Esophagus muscularis mucosa (tissue), 4 donors: ENCODE measurements around the gene MITF. TPM values are rescaled to one million over a fixed set of nuclear protein-coding genes. Genes with fewer than 3 reads are reported as not detected.

ENCODE experiments used
- DNase-seq: peaks from one replicate; pipeline ENCODE4 v3.0.0-alpha.2; 2017; ENCODE audit errors: extremely low spot score
- H3K27ac ChIP-seq, 4 donors: fragments of 200-600 bp; sonication (generic); replicated peaks in 1 of 4; 1 replicate in 3 of 4; 2 replicates in 1 of 4; pipeline ENCODE4 v1.5.1; 2016 to 2019; ENCODE audit warnings: mild to moderate bottlenecking in 1 of 4
- H3K27me3 ChIP-seq, 4 donors: fragments of 200-600 bp; sonication (generic); one replicate each; pipeline versions ENCODE4 v1.5.1 to v1.6.0; 2016 to 2019
- H3K36me3 ChIP-seq, 4 donors: fragments of 200-600 bp; sonication (generic); one replicate each; pipeline ENCODE4 v1.5.1; 2016 to 2019
- H3K4me1 ChIP-seq, 4 donors: fragments of 200-600 bp; sonication (generic); one replicate each; pipeline ENCODE4 v1.5.1; 2016 to 2019
- H3K4me3 ChIP-seq, 4 donors: fragments of 200-600 bp; sonication (generic); 1 replicate in 2 of 4; 2 replicates in 2 of 4; pipeline ENCODE4 v1.5.1; 2016 to 2019; ENCODE audit warnings: mild to moderate bottlenecking in 4 of 4, moderate library complexity in 1 of 4
- H3K9me3 ChIP-seq, 4 donors: fragments of 200-600 bp; sonication (generic); 1 replicate in 3 of 4; 2 replicates in 1 of 4; pipeline ENCODE4 v1.5.1; 2016 to 2019
- CTCF ChIP-seq, 3 experiments: fragments of 200-600 bp in 2 of 3; fragments of 450-650 bp in 1 of 3; sonication (generic) in 2 of 3; IDR thresholded peaks; one replicate each; pipeline ENCODE4 v1.5.1; 2017 to 2019; ENCODE audit warnings: antibody characterized with exemption in 3 of 3, mild to moderate bottlenecking in 2 of 3, moderate library complexity in 1 of 3
- EP300 ChIP-seq: sonication (generic); formaldehyde crosslinking; IDR thresholded peaks from one replicate; pipeline ENCODE4 v1.6.1; 2017; ENCODE audit warnings: antibody characterized with exemption
- POLR2A ChIP-seq: fragments of 450-650 bp; IDR thresholded peaks from one replicate; pipeline ENCODE4 v1.6.1; 2017; ENCODE audit warnings: antibody characterized with exemption, moderate library complexity, mild to moderate bottlenecking, low read depth
- POLR2AphosphoS5 ChIP-seq, 2 donors: sonication (generic); formaldehyde crosslinking; IDR thresholded peaks; one replicate each; pipeline ENCODE4 v1.6.1; 2017; ENCODE audit warnings: antibody characterized with exemption in 2 of 2
- WGBS: methylation state at CpG from one replicate; pipeline ENCODE4 v1.1.5; 2018; 5-methylcytosine and 5-hydroxymethylcytosine counted together
- intact Hi-C: fragments of 100-400 bp; cut with DNase I; formaldehyde crosslinking; loops from one replicate; pipeline ENCODE4 v1.15.1; 2023
- total RNA-seq, 4 donors: library from RNA; depleted of rRNA; stranded (reverse); fragments of >200 nt; gene quantifications; one replicate each; pipeline versions ENCODE4 v1.1.0 to v1.2.1, GENCODE V29; 2016

MITF gene
- total RNA-seq, 4 donors from 2014 or later = 68.1 to 141 (median 81.2) TPM

- TF ChIP-seq POLR2AphosphoS5 (IDR thresholded peaks at IDR 0.05) = no peak
- Histone ChIP-seq H3K9me3 (no peaks in the 10 kb centered on the region), H3K27me3 (no peaks in the 10 kb centered on the region), H3K27ac (no peak overlapping the region), H3K36me3 (no peaks in the 10 kb centered on the region), H3K4me1 (peaks cover 14 to 28% (median 24%) of the 10 kb centered on the region in 4 donors), H3K4me3 (no peak overlapping the region)
- no peak for DNase-seq
- intact Hi-C loops = no loop called here
Observed at GRCh38 chr3:69925506-69925905, 186.2 kb downstream of the MITF start.

- no peak for DNase-seq
- H3K4me1 ChIP-seq = peaks cover 19 to 34% (median 25%) of the 10 kb centered on the region in 4 donors
- intact Hi-C loops = no loop called here
- H3K36me3 ChIP-seq = no peaks in the 10 kb centered on the region
- H3K27me3 ChIP-seq = no peaks in the 10 kb centered on the region
- no peak for TF ChIP-seq POLR2A
- TF ChIP-seq CTCF (IDR thresholded peaks at IDR 0.05) = no peak
- no peak for TF ChIP-seq POLR2AphosphoS5 (IDR thresholded peaks at IDR 0.05)
- TF ChIP-seq EP300 = no peak
- no peak overlapping the region for H3K27ac ChIP-seq
- no peaks in the 10 kb centered on the region for H3K9me3 ChIP-seq
- H3K4me3 ChIP-seq = no peak overlapping the region
- 91% methylated on average over 8 of the region's 8 CpGs for WGBS
Observed at GRCh38 chr3:69926385-69926784, 187.1 kb downstream of the MITF start.

- Histone ChIP-seq H3K4me1 (peaks cover 19 to 28% (median 26%) of the 10 kb centered on the region in 4 donors), H3K9me3 (no peaks in the 10 kb centered on the region), H3K27ac (no peak overlapping the region), H3K4me3 (no peak overlapping the region), H3K36me3 (no peaks in the 10 kb centered on the region), H3K27me3 (no peaks in the 10 kb centered on the region)
- DNase-seq = no peak
- TF ChIP-seq EP300 = no peak
- no peak for TF ChIP-seq POLR2AphosphoS5 (IDR thresholded peaks at IDR 0.05)
- TF ChIP-seq CTCF (IDR thresholded peaks at IDR 0.05) = no peak
- no peak for TF ChIP-seq POLR2A
- intact Hi-C loops = no loop called here
Observed at GRCh38 chr3:69927571-69927970, 188.3 kb downstream of the MITF start.

- Histone ChIP-seq H3K4me3 (no peak overlapping the region), H3K4me1 (peaks cover 19 to 28% (median 26%) of the 10 kb centered on the region in 4 donors), H3K9me3 (no peaks in the 10 kb centered on the region), H3K27ac (no peak overlapping the region), H3K36me3 (no peaks in the 10 kb centered on the region), H3K27me3 (no peaks in the 10 kb centered on the region)
- DNase-seq = no peak
- 83% methylated on average over 4 of the region's 4 CpGs for WGBS
- intact Hi-C loops = no loop called here
- TF ChIP-seq CTCF (IDR thresholded peaks at IDR 0.05) = no peak
- no peak for TF ChIP-seq POLR2AphosphoS5 (IDR thresholded peaks at IDR 0.05)
- TF ChIP-seq EP300 = no peak
- no peak for TF ChIP-seq POLR2A
Observed at GRCh38 chr3:69929019-69929418, 189.8 kb downstream of the MITF start.

- Histone ChIP-seq H3K4me1 (peaks cover 13 to 22% (median 20%) of the 10 kb centered on the region in 4 donors), H3K36me3 (no peaks in the 10 kb centered on the region), H3K27ac (no peak overlapping the region), H3K9me3 (no peaks in the 10 kb centered on the region), H3K4me3 (no peak overlapping the region), H3K27me3 (no peaks in the 10 kb centered on the region)
- no peak for TF ChIP-seq POLR2AphosphoS5 (IDR thresholded peaks at IDR 0.05)
- TF ChIP-seq EP300 = no peak
- no peak for TF ChIP-seq POLR2A
- TF ChIP-seq CTCF (IDR thresholded peaks at IDR 0.05) = no peak
- DNase-seq = no peak
- intact Hi-C loops = no loop called here
- 33% methylated on average over 2 of the region's 2 CpGs for WGBS
Observed at GRCh38 chr3:69930564-69930963, 191.3 kb downstream of the MITF start.
